ENCODE data around the gene MTA3. TPM values are rescaled to one million over a fixed set of nuclear protein-coding genes. Genes with fewer than 3 reads are reported as not detected.

The MTA3 gene
- total RNA-seq, 2 donors from 2014 or later: 23.0 to 30.8 TPM

GRCh38 chr2:42777883-42778805 is 209.7 kb downstream of the MTA3 start:
- ATAC-seq (ENCODE audit: insufficient number of reproducible peaks, low FRiP score, low read depth) (no peak), DNase-seq (ENCODE audit: low spot score) (no peak)
- Histone ChIP-seq H3K9me3 (no peaks in the 10 kb centered on the region), H3K4me3 (no peak overlapping the region), H3K36me3 (no peaks in the 10 kb centered on the region), H3K27ac (no peak overlapping the region), H3K27me3 (replicated peaks; ENCODE audit: insufficient read depth) (no peaks in the 10 kb centered on the region), H3K4me1 (ENCODE audit: control insufficient read depth in 1 of 2, low read depth in 2 of 2) (peaks cover 0 to 7% of the 10 kb centered on the region in 2 donors)
- TF ChIP-seq CTCF (IDR thresholded peaks at IDR 0.05): no peak

- no peak for ATAC-seq (ENCODE audit: insufficient number of reproducible peaks, low FRiP score, low read depth)
Measured at GRCh38 chr2:42781181-42781580, 212.7 kb downstream of the MTA3 start.

GRCh38 chr2:42783511-42783910 is 215.1 kb downstream of the MTA3 start:
- Histone ChIP-seq H3K27me3 (replicated peaks; ENCODE audit: insufficient read depth) (no peaks in the 10 kb centered on the region), H3K27ac (no peak overlapping the region), H3K4me1 (ENCODE audit: control insufficient read depth in 1 of 2, low read depth in 2 of 2) (peaks cover 0 to 6% of the 10 kb centered on the region in 2 donors), H3K36me3 (no peaks in the 10 kb centered on the region), H3K9me3 (no peaks in the 10 kb centered on the region), H3K4me3 (no peak overlapping the region)
- ATAC-seq (ENCODE audit: insufficient number of reproducible peaks, low FRiP score, low read depth): no peak
- no peak for TF ChIP-seq CTCF (IDR thresholded peaks at IDR 0.05)
- no peak for DNase-seq (ENCODE audit: low spot score)

More at GRCh38 chr2:42781181-42781580, 212.7 kb downstream of the MTA3 start:
- DNase-seq (ENCODE audit: low spot score): no peak
- no peaks in the 10 kb centered on the region for H3K27me3 ChIP-seq (replicated peaks; ENCODE audit: insufficient read depth)
- H3K4me3 ChIP-seq: no peak overlapping the region
- H3K27ac ChIP-seq: no peak overlapping the region
- no peak for TF ChIP-seq CTCF (IDR thresholded peaks at IDR 0.05)
- H3K4me1 ChIP-seq (ENCODE audit: control insufficient read depth in 1 of 2, low read depth in 2 of 2): peaks cover 0 to 7% of the 10 kb centered on the region in 2 donors
- H3K9me3 ChIP-seq: no peaks in the 10 kb centered on the region
- no peaks in the 10 kb centered on the region for H3K36me3 ChIP-seq

GRCh38 chr2:42784204-42784880 is 215.9 kb downstream of the MTA3 start:
- no peak overlapping the region for H3K27ac ChIP-seq
- no peaks in the 10 kb centered on the region for H3K4me1 ChIP-seq (ENCODE audit: control insufficient read depth in 1 of 2, low read depth in 2 of 2)
- no peak overlapping the region for H3K4me3 ChIP-seq
- H3K36me3 ChIP-seq: no peaks in the 10 kb centered on the region
- DNase-seq (ENCODE audit: low spot score) (no peak), ATAC-seq (ENCODE audit: insufficient number of reproducible peaks, low FRiP score, low read depth) (no peak)
- no peaks in the 10 kb centered on the region for H3K9me3 ChIP-seq
- H3K27me3 ChIP-seq (replicated peaks; ENCODE audit: insufficient read depth): no peaks in the 10 kb centered on the region
- no peak for TF ChIP-seq CTCF (IDR thresholded peaks at IDR 0.05)
